Activated T-cell treated with anti-CD3 and anti-CD28 coated beads for 48 hours (primary cell): ENCODE measurements around the gene OTUD7B.

Experiments used
- DNase-seq: peaks from one replicate; pipeline ENCODE4 v3.0.0-alpha.2; 2020; ENCODE audit warnings: low read depth

Gene OTUD7B

GRCh38 chr1:149916898-149917252 lies 93.7 kb downstream of the OTUD7B start:
- DNase-seq: no peak

GRCh38 chr1:149916193-149916897 lies 94.2 kb downstream of the OTUD7B start:
- no peak for DNase-seq

DNA sequence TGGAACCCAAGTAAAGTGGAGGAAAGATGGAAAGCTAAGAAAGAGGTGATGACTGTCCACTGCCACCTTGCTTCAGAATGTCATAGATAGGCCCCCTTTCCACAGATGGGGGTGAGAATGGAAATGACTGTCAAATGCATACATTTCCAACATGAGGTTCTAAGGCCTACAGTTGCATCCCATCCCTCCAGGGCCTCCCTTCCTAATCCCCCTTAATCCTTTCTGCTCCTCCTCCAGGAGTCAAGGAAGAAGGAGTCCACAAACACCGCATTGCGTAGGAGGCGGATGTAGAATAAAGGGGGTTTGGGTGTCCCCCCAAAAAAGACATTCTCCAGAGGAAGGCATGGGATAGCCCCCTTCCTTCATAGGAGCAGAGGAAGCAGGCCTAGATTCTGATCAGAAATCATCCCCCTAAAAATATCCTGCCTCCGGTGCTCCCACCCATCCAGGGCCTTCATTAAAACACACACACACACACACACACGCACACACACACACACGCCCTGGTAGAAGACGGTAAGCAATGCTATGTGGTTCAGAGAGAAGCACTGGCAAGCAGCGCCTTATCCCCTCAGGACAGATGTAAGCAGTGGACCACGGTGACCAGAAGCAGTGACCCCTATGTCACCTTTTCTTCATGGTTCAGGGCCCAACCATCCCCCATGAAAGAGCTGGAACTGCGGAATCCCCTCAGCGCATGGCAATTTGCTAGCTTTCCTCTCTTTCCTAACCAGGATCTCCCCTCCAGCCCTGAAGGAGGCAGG lies 94.9 kb downstream of the OTUD7B start:
- DNase-seq: no peak

DNA sequence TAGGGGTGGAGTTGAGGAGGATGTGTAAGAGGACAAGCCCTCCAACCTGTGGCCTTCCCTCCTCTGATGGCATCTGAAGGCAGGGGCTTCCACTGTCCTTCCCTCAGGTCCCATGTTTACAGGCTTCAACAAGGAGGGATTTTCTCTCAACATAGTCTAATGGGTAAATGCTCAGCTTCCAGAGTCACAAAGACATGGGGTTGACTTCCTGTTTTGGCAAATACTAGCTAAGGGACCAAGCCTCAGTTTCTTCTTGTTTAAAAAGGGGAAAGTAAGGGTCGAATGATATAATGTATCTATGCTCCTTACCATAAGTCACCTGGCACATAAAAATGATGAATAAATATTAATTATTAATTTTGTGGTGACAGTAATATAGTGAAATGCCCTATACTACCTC lies 96.0 kb downstream of the OTUD7B start:
- DNase-seq: no peak

- no peak for DNase-seq
These were observed 103.9 kb downstream of the OTUD7B start for GRCh38 chr1:149906570-149907075.

DNA sequence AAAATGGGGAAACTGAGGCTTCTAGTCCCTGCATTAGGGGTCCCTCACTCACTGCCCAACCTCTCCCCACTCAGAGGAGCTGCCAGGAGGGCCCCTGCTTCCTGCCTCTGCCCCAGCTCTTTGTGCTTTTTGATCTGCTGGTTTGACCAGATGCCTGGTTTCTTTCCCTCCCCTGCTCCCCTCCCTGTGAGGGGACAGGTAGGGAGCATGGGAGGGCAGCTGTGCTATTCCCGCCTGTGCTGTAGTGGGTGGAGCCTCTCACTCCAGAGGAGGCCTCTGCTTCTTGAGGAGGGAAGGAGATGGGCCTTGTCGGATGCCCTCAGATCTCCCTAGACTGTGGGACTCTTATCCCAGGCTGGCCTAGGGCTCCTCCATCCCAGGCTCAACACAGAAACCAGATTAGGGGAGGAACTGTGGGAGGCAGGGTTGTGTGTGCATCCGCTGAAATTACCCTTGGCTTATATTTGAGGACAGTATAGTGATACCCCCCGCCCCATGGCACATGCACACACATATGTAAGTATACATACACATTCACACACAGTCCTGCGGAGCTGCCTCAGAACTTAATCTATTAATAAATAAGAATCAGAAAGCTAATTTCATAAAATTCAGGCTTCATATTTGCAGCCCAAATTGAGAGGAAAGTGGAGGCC lies 106.6 kb downstream of the OTUD7B start:
- DNase-seq: no peak

DNA sequence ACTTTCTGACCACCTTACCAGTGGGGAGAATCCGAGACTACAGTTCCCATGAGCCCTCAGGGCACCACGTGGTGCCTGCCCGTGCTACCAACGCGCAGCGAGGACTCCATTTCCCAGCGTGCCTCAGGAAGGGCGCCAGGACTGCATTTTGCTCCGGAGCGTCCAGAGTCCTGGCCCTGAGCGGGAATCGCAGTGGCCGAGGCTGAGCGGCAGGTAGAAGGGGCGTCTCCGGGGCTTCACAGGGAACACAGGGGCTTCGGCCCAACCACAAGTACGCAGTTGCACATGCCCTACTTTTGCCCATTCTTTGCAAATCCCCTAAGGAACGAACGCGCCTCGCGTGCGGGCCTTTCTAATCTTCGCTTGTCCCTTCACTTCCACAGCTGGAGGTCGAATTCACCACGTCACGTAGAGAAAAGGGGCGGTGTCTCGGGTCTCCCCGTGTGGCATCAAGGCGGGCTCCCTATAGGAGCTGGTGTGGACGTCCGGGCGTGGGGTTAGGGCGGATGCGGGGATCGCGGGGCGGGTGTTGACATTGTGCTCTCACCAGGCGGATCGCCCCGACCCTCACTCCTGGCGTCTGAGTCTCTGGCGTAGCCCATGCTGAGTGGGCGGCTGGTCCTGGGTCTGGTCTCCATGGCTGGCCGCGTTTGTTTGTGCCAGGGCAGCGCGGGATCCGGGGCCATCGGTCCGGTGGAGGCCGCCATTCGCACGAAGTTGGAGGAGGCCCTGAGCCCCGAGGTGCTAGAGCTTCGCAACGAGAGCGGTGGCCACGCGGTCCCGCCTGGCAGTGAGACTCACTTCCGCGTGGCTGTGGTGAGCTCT lies 110.9 kb downstream of the OTUD7B start, which contains the start of gene BOLA1:
Gene BOLA1 (plus strand): TSS at position 109 of the 825 bp plus-strand sequence. CDS start 492 bp downstream, at position 601.
- DNase-seq: peak; percentile 77

DNA sequence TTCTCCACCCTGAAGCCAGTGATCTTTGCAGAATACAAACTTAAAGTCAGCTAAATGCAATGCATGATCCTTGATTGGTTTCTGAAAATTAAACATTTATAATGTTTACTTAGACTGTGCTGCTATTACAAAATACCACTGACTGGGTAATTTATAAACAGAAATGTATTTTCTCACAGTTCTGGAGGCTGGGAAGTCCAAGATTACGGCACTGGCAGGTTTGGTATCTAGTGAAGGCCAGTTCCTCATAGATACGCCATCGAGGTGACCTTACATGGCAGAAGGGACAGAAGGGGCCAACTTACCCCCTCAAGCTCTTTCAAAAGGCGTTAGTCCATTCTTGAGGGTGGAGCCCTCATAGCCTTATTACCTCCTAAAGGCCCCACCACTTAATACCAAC lies 114.0 kb downstream of the OTUD7B start:
- no peak for DNase-seq

- DNase-seq: no peak
These were observed 121.6 kb downstream of the OTUD7B start for GRCh38 chr1:149888999-149889289.

- peak; percentile 75 for DNase-seq
These were observed 122.1 kb downstream of the OTUD7B start for GRCh38 chr1:149888247-149888998.
